ENCODE data around the gene PLS3. TPM values are rescaled to one million over a fixed set of nuclear protein-coding genes. Genes with fewer than 3 reads are reported as not detected.
A peak's percentile ranks its signal among the peaks of the same experiment; 100 is the strongest.

Gene PLS3
- total RNA-seq, 1 donor from 2014 or later = 197 TPM

DNA sequence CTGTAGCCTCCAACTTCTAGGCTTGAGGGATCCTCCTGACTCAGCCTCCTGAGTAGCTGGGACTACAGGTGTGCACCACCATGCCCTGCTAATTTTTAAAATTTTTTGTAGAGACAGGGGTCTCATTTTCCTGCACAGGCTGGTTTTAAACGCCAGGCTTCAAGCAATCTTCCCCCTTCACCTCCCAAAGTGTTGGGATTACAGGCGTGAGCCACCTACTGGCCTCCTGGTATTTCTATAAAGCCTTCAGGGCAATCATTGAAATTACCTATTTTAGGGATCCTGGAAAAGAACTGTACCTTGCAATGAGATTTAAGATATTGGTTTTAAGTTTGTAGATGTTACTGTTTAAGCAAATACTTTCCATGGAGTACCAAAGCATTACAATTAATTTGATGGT is 13.5 kb upstream of the PLS3 start:
- H3K27me3 Mint-ChIP-seq = no peaks in the 10 kb centered on the region
- peaks cover 7% of the 10 kb centered on the region for H3K36me3 Mint-ChIP-seq
- peaks cover 6% of the 10 kb centered on the region for H3K9me3 Mint-ChIP-seq
- no peak overlapping the region for H3K4me3 Mint-ChIP-seq
- DNase-seq (ENCODE audit: extremely low spot score, unreplicated experiment) = no peak
- no peak overlapping the region for H3K27ac Mint-ChIP-seq
- TF ChIP-seq, protein P1, sequence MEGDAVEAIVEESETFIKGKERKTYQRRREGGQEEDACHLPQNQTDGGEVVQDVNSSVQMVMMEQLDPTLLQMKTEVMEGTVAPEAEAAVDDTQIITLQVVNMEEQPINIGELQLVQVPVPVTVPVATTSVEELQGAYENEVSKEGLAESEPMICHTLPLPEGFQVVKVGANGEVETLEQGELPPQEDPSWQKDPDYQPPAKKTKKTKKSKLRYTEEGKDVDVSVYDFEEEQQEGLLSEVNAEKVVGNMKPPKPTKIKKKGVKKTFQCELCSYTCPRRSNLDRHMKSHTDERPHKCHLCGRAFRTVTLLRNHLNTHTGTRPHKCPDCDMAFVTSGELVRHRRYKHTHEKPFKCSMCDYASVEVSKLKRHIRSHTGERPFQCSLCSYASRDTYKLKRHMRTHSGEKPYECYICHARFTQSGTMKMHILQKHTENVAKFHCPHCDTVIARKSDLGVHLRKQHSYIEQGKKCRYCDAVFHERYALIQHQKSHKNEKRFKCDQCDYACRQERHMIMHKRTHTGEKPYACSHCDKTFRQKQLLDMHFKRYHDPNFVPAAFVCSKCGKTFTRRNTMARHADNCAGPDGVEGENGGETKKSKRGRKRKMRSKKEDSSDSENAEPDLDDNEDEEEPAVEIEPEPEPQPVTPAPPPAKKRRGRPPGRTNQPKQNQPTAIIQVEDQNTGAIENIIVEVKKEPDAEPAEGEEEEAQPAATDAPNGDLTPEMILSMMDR (conservative IDR thresholded peaks at IDR 0.05) = peak; percentile 47
- H3K4me1 Mint-ChIP-seq (ENCODE audit: unreplicated experiment) = peaks cover 9% of the 10 kb centered on the region

DNA sequence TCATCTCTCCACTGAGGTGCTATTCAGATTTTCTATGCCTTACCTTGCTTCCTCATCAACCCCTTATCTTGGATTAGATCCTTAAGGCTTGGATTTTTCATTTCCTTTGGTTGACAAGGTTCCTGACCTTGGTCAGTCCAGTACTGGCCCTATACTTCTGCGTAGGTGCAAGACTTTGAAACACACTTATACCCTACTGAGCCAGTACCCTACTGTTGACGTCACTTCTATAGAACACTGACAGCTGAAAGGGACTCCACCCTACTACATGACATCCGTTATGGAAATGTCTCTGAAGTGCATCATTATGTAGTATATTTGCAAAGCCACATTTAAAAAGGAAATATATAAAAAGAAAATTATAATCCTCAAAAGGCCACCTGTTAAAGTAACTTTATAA is 12.0 kb upstream of the PLS3 start:
- Mint-ChIP-seq H3K4me1 (ENCODE audit: unreplicated experiment) (peaks cover 9% of the 10 kb centered on the region), H3K27ac (peak overlapping the region; percentile 13), H3K36me3 (peaks cover 5% of the 10 kb centered on the region), H3K4me3 (no peak overlapping the region), H3K27me3 (no peaks in the 10 kb centered on the region), H3K9me3 (peaks cover 5% of the 10 kb centered on the region)
- TF ChIP-seq, protein P1 (conservative IDR thresholded peaks at IDR 0.05) = no peak
- DNase-seq (ENCODE audit: extremely low spot score, unreplicated experiment) = no peak

DNA sequence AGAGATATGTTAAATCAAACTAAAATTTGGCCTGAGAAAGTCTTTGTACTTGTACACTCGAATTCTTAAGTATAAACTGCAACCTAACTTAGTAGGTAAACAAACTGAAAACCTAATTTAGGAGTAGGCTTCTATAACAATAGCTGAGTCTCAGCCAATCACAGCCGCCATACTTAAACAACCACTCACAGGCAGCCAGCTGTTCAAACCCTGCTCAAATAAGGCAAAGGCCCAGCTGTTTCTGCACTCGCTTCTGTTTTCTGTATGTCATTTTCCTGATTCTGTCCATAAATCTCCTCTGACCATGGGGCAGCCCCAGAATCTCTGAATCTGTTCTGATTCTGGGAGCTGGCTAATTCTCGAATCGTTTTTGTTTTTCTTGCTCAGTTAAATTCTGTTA is 7.8 kb upstream of the PLS3 start:
- TF ChIP-seq, protein P1 (conservative IDR thresholded peaks at IDR 0.05) = no peak
- H3K4me1 Mint-ChIP-seq (ENCODE audit: unreplicated experiment) = peaks cover 9% of the 10 kb centered on the region
- H3K27ac Mint-ChIP-seq = no peak overlapping the region
- H3K9me3 Mint-ChIP-seq = no peaks in the 10 kb centered on the region
- no peak overlapping the region for H3K4me3 Mint-ChIP-seq
- no peaks in the 10 kb centered on the region for H3K36me3 Mint-ChIP-seq
- H3K27me3 Mint-ChIP-seq = no peaks in the 10 kb centered on the region
- no peak for DNase-seq (ENCODE audit: extremely low spot score, unreplicated experiment)

DNA sequence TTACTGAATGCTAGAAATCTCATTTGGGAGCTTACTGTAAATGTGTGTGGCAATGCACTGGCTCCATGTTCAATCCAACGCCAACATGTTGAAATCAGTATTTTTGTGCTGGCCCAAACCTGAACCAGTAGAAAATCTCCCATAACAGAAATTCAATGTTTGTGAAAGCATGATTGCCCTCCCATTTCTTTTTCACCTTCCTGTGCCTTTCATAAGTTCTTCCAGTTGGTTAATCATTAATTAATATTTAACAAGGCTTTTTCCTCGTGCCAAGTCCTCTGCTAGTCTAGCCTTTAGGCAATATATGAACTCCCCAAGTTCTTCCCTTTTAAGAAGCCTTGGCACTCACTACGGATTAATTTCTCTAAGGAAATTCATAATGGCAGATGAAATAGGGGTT is 1.3 kb upstream of the PLS3 start:
- DNase-seq (ENCODE audit: extremely low spot score, unreplicated experiment) = no peak
- TF ChIP-seq, protein P1 (conservative IDR thresholded peaks at IDR 0.05) = no peak
- Mint-ChIP-seq H3K4me3 (peak overlapping the region; percentile 99), H3K4me1 (ENCODE audit: unreplicated experiment) (peaks cover 42% of the 10 kb centered on the region), H3K27me3 (no peaks in the 10 kb centered on the region), H3K9me3 (no peaks in the 10 kb centered on the region), H3K36me3 (peaks cover 6% of the 10 kb centered on the region), H3K27ac (peak overlapping the region; percentile 99)

DNA sequence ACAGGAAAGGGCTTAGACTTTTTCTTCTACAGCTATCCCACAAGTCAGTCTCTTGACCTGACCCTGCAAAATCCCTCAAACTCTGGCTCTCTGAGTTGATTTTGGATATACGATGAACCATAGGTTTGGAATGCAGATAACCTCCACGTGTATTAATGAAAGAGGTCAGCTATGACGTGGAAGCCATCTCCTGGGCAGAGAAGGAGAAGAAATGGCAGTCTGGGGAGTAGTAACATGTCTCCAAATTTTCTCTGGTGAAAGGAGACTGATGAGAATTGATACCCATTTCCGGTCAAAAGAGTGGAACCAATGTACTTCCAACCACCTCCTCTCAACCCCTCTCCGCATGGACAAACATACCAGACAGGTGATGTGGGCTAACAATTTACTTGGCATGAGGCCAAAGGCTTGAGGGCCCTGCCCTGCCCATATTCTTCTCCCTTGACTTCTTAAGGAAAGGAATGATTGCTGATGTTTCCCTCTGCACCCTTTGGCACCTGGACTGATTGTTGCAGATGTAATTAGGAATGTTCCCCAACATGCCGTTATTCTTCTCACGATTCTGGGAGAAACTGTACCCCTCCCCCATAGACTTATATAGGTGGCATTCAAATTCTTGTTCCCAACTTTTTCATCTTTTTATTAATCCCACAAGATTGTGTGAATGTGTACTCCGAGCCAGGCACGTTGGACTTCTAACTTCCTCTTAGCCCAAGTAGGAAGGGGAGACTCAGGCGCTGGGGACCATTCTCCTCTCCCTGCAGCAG is 580 bp upstream of the PLS3 start:
- Mint-ChIP-seq H3K36me3 (peaks cover 10% of the 10 kb centered on the region), H3K9me3 (no peaks in the 10 kb centered on the region), H3K27me3 (no peaks in the 10 kb centered on the region), H3K27ac (peak overlapping the region; percentile 99), H3K4me3 (peak overlapping the region; percentile 99), H3K4me1 (ENCODE audit: unreplicated experiment) (peaks cover 45% of the 10 kb centered on the region)
- DNase-seq (ENCODE audit: extremely low spot score, unreplicated experiment) = no peak
- TF ChIP-seq, protein P1 (conservative IDR thresholded peaks at IDR 0.05) = no peak
